Fibroblast of skin of scalp (primary cell): ENCODE data around the gene C19orf12.
A peak's percentile ranks its signal among the peaks of the same experiment; 100 is the strongest.

Source experiments
- DNase-seq: peaks from one replicate; pipeline ENCODE4 v3.0.0-alpha.2; 2013

C19orf12 gene

GRCh38 chr19:29662278-29662603 lies 52.8 kb downstream of the C19orf12 start:
- no peak for DNase-seq

- DNase-seq, result no peak
These were observed 54.2 kb downstream of the C19orf12 start for GRCh38 chr19:29660835-29661234.

- DNase-seq, result peak; percentile 14
These were observed 56.7 kb downstream of the C19orf12 start for GRCh38 chr19:29658221-29658991.

- no peak for DNase-seq
These were observed 59.3 kb downstream of the C19orf12 start for GRCh38 chr19:29655648-29656335.

- DNase-seq, result no peak
These were observed 61.7 kb downstream of the C19orf12 start for GRCh38 chr19:29653398-29653797.

GRCh38 chr19:29651622-29652394 lies 63.3 kb downstream of the C19orf12 start:
- DNase-seq, result no peak

GRCh38 chr19:29650772-29651387 lies 64.2 kb downstream of the C19orf12 start:
- no peak for DNase-seq
